ENCODE data around the gene GABBR2.

GRCh38 chr9:98656511-98656910, 52.2 kb downstream of the GABBR2 start:
- TF ChIP-seq CTCF (conservative IDR thresholded peaks at IDR 0.05; ENCODE audit: low read depth in 2 of 2) = no peak
- no peak for TF ChIP-seq REST (IDR thresholded peaks at IDR 0.05; ENCODE audit: unreplicated experiment)
- TF ChIP-seq EZH2phosphoT487 (IDR thresholded peaks at IDR 0.05; ENCODE audit: unreplicated experiment) = no peak
- TF ChIP-seq EZH2 (IDR thresholded peaks at IDR 0.05; ENCODE audit: low read depth, unreplicated experiment) = no peak
- TF ChIP-seq POLR2AphosphoS5 (IDR thresholded peaks at IDR 0.05; ENCODE audit: low read depth) = no peak
- TF ChIP-seq CREB1 (CRISPR knock-in tag; IDR thresholded peaks at IDR 0.05; ENCODE audit: low read depth) = no peak
- no peak for TF ChIP-seq JUNB (IDR thresholded peaks at IDR 0.05; ENCODE audit: unreplicated experiment)
- TF ChIP-seq ZNF114 (CRISPR knock-in tag; IDR thresholded peaks at IDR 0.05) = no peak
- no peak for TF ChIP-seq NANOG (IDR thresholded peaks at IDR 0.05; ENCODE audit: borderline replicate concordance)
- TF ChIP-seq ETS1 (IDR thresholded peaks at IDR 0.05) = no peak
- no peak for TF ChIP-seq STAT1 (IDR thresholded peaks at IDR 0.05; ENCODE audit: unreplicated experiment)
- no peak for TF ChIP-seq ZNF462 (CRISPR knock-in tag; IDR thresholded peaks at IDR 0.05)

All from GM23338 (cell line).